WTC11 (cell line): Measurements from ENCODE around the gene SEL1L.

Source experiments
- MYBL2 ChIP-seq: sonication (generic); formaldehyde crosslinking; IDR thresholded peaks from 2 replicates; pipeline ENCODE4 v1.8.1; 2023; ENCODE audit warnings: mild to moderate bottlenecking, moderate library complexity, missing genetic modification reagents
- SMAD4 ChIP-seq: sonication (generic); formaldehyde crosslinking; IDR thresholded peaks from 2 replicates; pipeline ENCODE4 v1.8.0; 2022; ENCODE audit warnings: mild to moderate bottlenecking, missing genetic modification reagents
- SP1 ChIP-seq: sonication (generic); formaldehyde crosslinking; conservative IDR thresholded peaks from 2 replicates; pipeline ENCODE4 v1.8.1; 2022; ENCODE audit warnings: missing genetic modification reagents
- TCF7 ChIP-seq: sonication (generic); formaldehyde crosslinking; IDR thresholded peaks from 2 replicates; pipeline ENCODE4 v1.8.0; 2022; ENCODE audit warnings: mild to moderate bottlenecking, low read depth, missing genetic modification reagents, moderate library complexity
- TP53 ChIP-seq: sonication (generic); formaldehyde crosslinking; IDR thresholded peaks from 2 replicates; pipeline ENCODE4 v1.8.1; 2023; ENCODE audit warnings: mild to moderate bottlenecking, missing genetic modification reagents
- ZBTB21 ChIP-seq: sonication (generic); formaldehyde crosslinking; IDR thresholded peaks from 2 replicates; pipeline ENCODE4 v1.8.1; 2023; ENCODE audit warnings: mild to moderate bottlenecking, missing genetic modification reagents, borderline replicate concordance
- ZNF121 ChIP-seq: sonication (generic); formaldehyde crosslinking; IDR thresholded peaks from 2 replicates; pipeline ENCODE4 v1.8.0; 2023; ENCODE audit warnings: missing genetic modification reagents
- ZNF138 ChIP-seq: sonication (generic); formaldehyde crosslinking; conservative IDR thresholded peaks from 2 replicates; pipeline ENCODE4 v1.8.1; 2022; ENCODE audit warnings: mild to moderate bottlenecking, moderate library complexity, missing genetic modification reagents
- ZNF416 ChIP-seq: fragments of 250-450 bp; sonication (Bioruptor Pico); IDR thresholded peaks from 2 replicates; pipeline ENCODE4 v1.9.0; 2021; ENCODE audit warnings: mild to moderate bottlenecking, inconsistent platforms
- TF ChIP-seq, protein P1 (sequence below): fragments of 200-600 bp; IDR thresholded peaks from 2 replicates; pipeline ENCODE4 v1.8.0; 2022; ENCODE audit warnings: antibody characterized with exemption
- TF ChIP-seq, protein P2 (sequence below): sonication (generic); formaldehyde crosslinking; IDR thresholded peaks from 2 replicates; pipeline ENCODE4 v1.8.1; 2023; ENCODE audit warnings: mild to moderate bottlenecking, missing genetic modification reagents, moderate library complexity

GRCh38 chr14:81534510-81535074 lies 939 bp upstream of the SEL1L start:
- TF ChIP-seq MYBL2 (CRISPR knock-in tag) (no peak), ZNF416 (CRISPR knock-in tag) (no peak), ZNF138 (CRISPR knock-in tag) (no peak), TCF7 (no peak), SMAD4 (CRISPR knock-in tag) (no peak), ZNF121 (CRISPR knock-in tag) (no peak), SP1 (CRISPR knock-in tag) (no peak), ZBTB21 (CRISPR knock-in tag) (no peak), TP53 (CRISPR knock-in tag) (no peak)
- TF ChIP-seq, protein P1, sequence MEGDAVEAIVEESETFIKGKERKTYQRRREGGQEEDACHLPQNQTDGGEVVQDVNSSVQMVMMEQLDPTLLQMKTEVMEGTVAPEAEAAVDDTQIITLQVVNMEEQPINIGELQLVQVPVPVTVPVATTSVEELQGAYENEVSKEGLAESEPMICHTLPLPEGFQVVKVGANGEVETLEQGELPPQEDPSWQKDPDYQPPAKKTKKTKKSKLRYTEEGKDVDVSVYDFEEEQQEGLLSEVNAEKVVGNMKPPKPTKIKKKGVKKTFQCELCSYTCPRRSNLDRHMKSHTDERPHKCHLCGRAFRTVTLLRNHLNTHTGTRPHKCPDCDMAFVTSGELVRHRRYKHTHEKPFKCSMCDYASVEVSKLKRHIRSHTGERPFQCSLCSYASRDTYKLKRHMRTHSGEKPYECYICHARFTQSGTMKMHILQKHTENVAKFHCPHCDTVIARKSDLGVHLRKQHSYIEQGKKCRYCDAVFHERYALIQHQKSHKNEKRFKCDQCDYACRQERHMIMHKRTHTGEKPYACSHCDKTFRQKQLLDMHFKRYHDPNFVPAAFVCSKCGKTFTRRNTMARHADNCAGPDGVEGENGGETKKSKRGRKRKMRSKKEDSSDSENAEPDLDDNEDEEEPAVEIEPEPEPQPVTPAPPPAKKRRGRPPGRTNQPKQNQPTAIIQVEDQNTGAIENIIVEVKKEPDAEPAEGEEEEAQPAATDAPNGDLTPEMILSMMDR = no peak
- TF ChIP-seq, protein P2, sequence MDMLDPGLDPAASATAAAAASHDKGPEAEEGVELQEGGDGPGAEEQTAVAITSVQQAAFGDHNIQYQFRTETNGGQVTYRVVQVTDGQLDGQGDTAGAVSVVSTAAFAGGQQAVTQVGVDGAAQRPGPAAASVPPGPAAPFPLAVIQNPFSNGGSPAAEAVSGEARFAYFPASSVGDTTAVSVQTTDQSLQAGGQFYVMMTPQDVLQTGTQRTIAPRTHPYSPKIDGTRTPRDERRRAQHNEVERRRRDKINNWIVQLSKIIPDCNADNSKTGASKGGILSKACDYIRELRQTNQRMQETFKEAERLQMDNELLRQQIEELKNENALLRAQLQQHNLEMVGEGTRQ (CRISPR knock-in tag) = no peak
